GOT3 (cell line): ENCODE data around the gene C1QTNF3.

Experiments used
- DNase-seq: peaks from one replicate; lab custom pipeline; 2025; ENCODE audit warnings: mixed read lengths; lab: John Stamatoyannopoulos, UW

C1QTNF3 gene

GRCh38 chr5:33999978-34000377, 43.0 kb downstream of the C1QTNF3 start:
- DNase-seq, result no peak

- no peak for DNase-seq
Measured at GRCh38 chr5:33997331-33997983, 45.6 kb downstream of the C1QTNF3 start.

- no peak for DNase-seq
Measured at GRCh38 chr5:33995865-33996264, 47.1 kb downstream of the C1QTNF3 start.

GRCh38 chr5:33994845-33995244, 48.2 kb downstream of the C1QTNF3 start:
- no peak for DNase-seq

- DNase-seq, result no peak
Measured at GRCh38 chr5:33992864-33993263, 50.1 kb downstream of the C1QTNF3 start.

GRCh38 chr5:33985447-33985846, 57.6 kb downstream of the C1QTNF3 start:
- DNase-seq, result no peak

GRCh38 chr5:33984671-33985124, 58.3 kb downstream of the C1QTNF3 start, which contains the start of gene SLC45A2:
Gene SLC45A2 (minus strand): TSS chr5:33984693. CDS start chr5:33984583, 110 bp downstream.
- DNase-seq, result no peak

GRCh38 chr5:33984178-33984577, 58.8 kb downstream of the C1QTNF3 start:
- no peak for DNase-seq

GRCh38 chr5:33981408-33982162, 61.4 kb downstream of the C1QTNF3 start:
- no peak for DNase-seq

- no peak for DNase-seq
Measured at GRCh38 chr5:33980030-33980429, 63.0 kb downstream of the C1QTNF3 start.

- DNase-seq, result no peak
Measured at GRCh38 chr5:33978306-33978705, 64.7 kb downstream of the C1QTNF3 start.

GRCh38 chr5:33976307-33976706, 66.7 kb downstream of the C1QTNF3 start:
- no peak for DNase-seq

- no peak for DNase-seq
Measured at GRCh38 chr5:33975852-33976251, 67.2 kb downstream of the C1QTNF3 start.

- no peak for DNase-seq
Measured at GRCh38 chr5:33973271-33973670, 69.7 kb downstream of the C1QTNF3 start.

GRCh38 chr5:33969572-33970452, 73.2 kb downstream of the C1QTNF3 start:
- no peak for DNase-seq

GRCh38 chr5:33968211-33969005, 74.6 kb downstream of the C1QTNF3 start:
- DNase-seq, result no peak
